MCF 10A (cell line): ENCODE results near the gene GPM6B. TPM values are rescaled to one million over a fixed set of nuclear protein-coding genes. Genes with fewer than 3 reads are reported as not detected.
"Not testable (repeated sequence)": the region's sequence is repeated elsewhere in the genome, so short reads cannot be mapped to it uniquely, and the experiment has no call there.

Source experiments
- BruUV-seq: library from RNA; stranded (reverse); fragments of 400-500 nt; replicated peaks from 2 replicates; lab custom pipeline; 2021; lab: Mats Ljungman, UMichigan
- CTCF ChIA-PET: fragments of 300-600 bp; sonication (Branson Sonifier 250); formaldehyde crosslinking; extraction: SDS; loops from one replicate; lab custom pipeline; 2021; ENCODE audit warnings: antibody characterized with exemption, inconsistent platforms; lab: Yijun Ruan, JAX
- POLR2A ChIA-PET: fragments of 300-600, 350-650 bp; sonication (Branson Sonifier 250); formaldehyde crosslinking; extraction: SDS; loops from one replicate; lab custom pipeline; 2020; ENCODE audit warnings: antibody characterized with exemption, inconsistent platforms; lab: Yijun Ruan, JAX
- DNase-seq: peaks from one replicate; pipeline ENCODE4 v3.0.0-alpha.2; 2018; ENCODE audit not compliant: unreplicated experiment
- H3K27ac Mint-ChIP-seq: one replicate; pipeline ENCODE4 v1.8.0; 2022; ENCODE audit warnings: mild to moderate bottlenecking, low read depth, mixed read lengths; ENCODE audit not compliant: unreplicated experiment
- H3K27me3 Mint-ChIP-seq: one replicate; pipeline ENCODE4 v1.8.0; 2022; ENCODE audit warnings: mixed read lengths; ENCODE audit not compliant: insufficient read depth, unreplicated experiment
- H3K36me3 Mint-ChIP-seq: one replicate; pipeline ENCODE4 v1.8.0; 2022; ENCODE audit warnings: mild to moderate bottlenecking, moderate library complexity, mixed read lengths; ENCODE audit not compliant: insufficient read depth, unreplicated experiment
- H3K4me1 Mint-ChIP-seq: one replicate; pipeline ENCODE4 v1.8.0; 2022; ENCODE audit warnings: mixed read lengths; ENCODE audit not compliant: insufficient read depth, unreplicated experiment
- H3K4me3 Mint-ChIP-seq: one replicate; pipeline ENCODE4 v1.8.0; 2022; ENCODE audit warnings: mild to moderate bottlenecking, moderate library complexity, mixed read lengths; ENCODE audit not compliant: unreplicated experiment
- H3K9me3 Mint-ChIP-seq: one replicate; pipeline ENCODE4 v1.8.0; 2022; ENCODE audit warnings: mixed read lengths; ENCODE audit not compliant: unreplicated experiment
- CTCF ChIP-seq: fragments of 200-600 bp; IDR thresholded peaks from one replicate; pipeline ENCODE4 v1.8.0; 2022; ENCODE audit warnings: antibody characterized with exemption, mild to moderate bottlenecking; ENCODE audit not compliant: unreplicated experiment
- intact Hi-C: fragments of 100-400 bp; cut with micrococcal nuclease; formaldehyde crosslinking; loops from 2 replicates; pipeline ENCODE4 v1.14.1; 2022
- total RNA-seq: library from RNA; stranded (reverse); gene quantifications from 2 replicates; pipeline ENCODE4 v1.2.3, GENCODE V29; 2022

GPM6B gene
- total RNA-seq, 1 experiment from 2014 or later = 16.3 TPM

- TF ChIP-seq CTCF = no peak
These were observed 82.4 kb downstream of the GPM6B start, which contains the start of the genes OFD1 and TRAPPC2 for GRCh38 chrX:13734278-13735172. OFD1 (plus strand) TSS chrX:13734748; CDS start chrX:13735072, 324 bp downstream. TRAPPC2 (minus strand) TSS chrX:13734620; CDS start chrX:13719963, 14,657 bp downstream.

GRCh38 chrX:13733506-13733905 is 83.4 kb downstream of the GPM6B start:
- POLR2A ChIA-PET = interaction anchor here (0.9 to 6.3 kb wide), 16 partner anchors 8 to 939 kb away, joined by 3 to 213 read pairs (median 8); partner anchors contain the start of genes GEMIN8, RAB9A and TCEANC
- H3K27me3 Mint-ChIP-seq = no peaks in the 10 kb centered on the region
- no peak for DNase-seq

More at GRCh38 chrX:13734278-13735172, 82.4 kb downstream of the GPM6B start, which contains the start of the genes OFD1 and TRAPPC2:
- ChIA-PET CTCF (interaction anchor here (0.5 to 7.8 kb wide), 17 partner anchors 14 to 400 kb away, joined by 3 to 71 read pairs (median 4); partner anchors contain the start of genes GEMIN8 and RAB9A), POLR2A (interaction anchor here (0.6 to 6.3 kb wide), 51 partner anchors 9 to 1939 kb away, joined by 3 to 213 read pairs (median 5); partner anchors contain the start of genes ASB9, GEMIN8, RAB9A and TCEANC)
- Mint-ChIP-seq H3K36me3 (peaks cover 35% of the 10 kb centered on the region), H3K27ac (peak within 1 kb of the TSS; percentile 98), H3K9me3 (no peaks in the 10 kb centered on the region), H3K4me3 (peak within 1 kb of the TSS; percentile 96), H3K27me3 (no peaks in the 10 kb centered on the region), H3K4me1 (peaks cover 17% of the 10 kb centered on the region)
- no TSS peak for BruUV-seq
- intact Hi-C loops = loop anchor here (1.0 kb wide), 1 partner anchor 76 kb away; no protein-coding TSS in a partner anchor
- DNase-seq = peak; percentile 97

GRCh38 chrX:13732246-13733067 is 84.4 kb downstream of the GPM6B start:
- no TSS peak for BruUV-seq

More at GRCh38 chrX:13733506-13733905, 83.4 kb downstream of the GPM6B start:
- CTCF ChIA-PET = interaction anchor here (0.6 to 7.8 kb wide), 7 partner anchors 16 to 299 kb away, joined by 3 to 71 read pairs (median 4); no protein-coding TSS in a partner anchor
- BruUV-seq = TSS peak; percentile 48
- no peak for TF ChIP-seq CTCF
- peak overlapping the region; percentile 98 for H3K27ac Mint-ChIP-seq
- H3K36me3 Mint-ChIP-seq = peaks cover 30% of the 10 kb centered on the region
- H3K4me3 Mint-ChIP-seq = peak overlapping the region; percentile 96
- peaks cover 17% of the 10 kb centered on the region for H3K4me1 Mint-ChIP-seq
- intact Hi-C loops = no loop called here
- H3K9me3 Mint-ChIP-seq = no peaks in the 10 kb centered on the region

GRCh38 chrX:13730523-13730922 is 86.4 kb downstream of the GPM6B start:
- H3K4me3 Mint-ChIP-seq, H3K27ac Mint-ChIP-seq, H3K27me3 Mint-ChIP-seq, CTCF ChIA-PET, intact Hi-C loops, POLR2A ChIA-PET, DNase-seq, BruUV-seq, H3K9me3 Mint-ChIP-seq: not testable (repeated sequence)
- H3K36me3 Mint-ChIP-seq = peaks cover 29% of the 10 kb centered on the region
- H3K4me1 Mint-ChIP-seq = peaks cover 17% of the 10 kb centered on the region

More at GRCh38 chrX:13732246-13733067, 84.4 kb downstream of the GPM6B start:
- Mint-ChIP-seq H3K27ac (no peak overlapping the region), H3K27me3 (no peaks in the 10 kb centered on the region), H3K36me3 (peaks cover 29% of the 10 kb centered on the region), H3K9me3 (no peaks in the 10 kb centered on the region), H3K4me1 (peaks cover 17% of the 10 kb centered on the region), H3K4me3 (peak overlapping the region; percentile 22)
- no peak for TF ChIP-seq CTCF
- ChIA-PET CTCF (interaction anchor here (0.8 to 7.8 kb wide), 3 partner anchors 17 to 38 kb away, joined by 3 to 71 read pairs (median 4); no protein-coding TSS in a partner anchor), POLR2A (interaction anchor here (0.6 to 6.3 kb wide), 10 partner anchors 13 to 630 kb away, joined by 3 to 213 read pairs (median 3); partner anchors contain the start of genes GEMIN8 and RAB9A)
- DNase-seq = no peak
- intact Hi-C loops = no loop called here

GRCh38 chrX:13726583-13726982 is 90.3 kb downstream of the GPM6B start:
- CTCF ChIA-PET, H3K27me3 Mint-ChIP-seq, H3K27ac Mint-ChIP-seq, H3K4me1 Mint-ChIP-seq, intact Hi-C loops, DNase-seq, POLR2A ChIA-PET, H3K9me3 Mint-ChIP-seq, H3K4me3 Mint-ChIP-seq, BruUV-seq: not testable (repeated sequence)
- H3K36me3 Mint-ChIP-seq = peaks cover 40% of the 10 kb centered on the region
